Measurements from ENCODE around the gene AACS.
"Not testable (repeated sequence)": the region's sequence is repeated elsewhere in the genome, so short reads cannot be mapped to it uniquely, and the experiment has no call there.

AACS gene

DNA sequence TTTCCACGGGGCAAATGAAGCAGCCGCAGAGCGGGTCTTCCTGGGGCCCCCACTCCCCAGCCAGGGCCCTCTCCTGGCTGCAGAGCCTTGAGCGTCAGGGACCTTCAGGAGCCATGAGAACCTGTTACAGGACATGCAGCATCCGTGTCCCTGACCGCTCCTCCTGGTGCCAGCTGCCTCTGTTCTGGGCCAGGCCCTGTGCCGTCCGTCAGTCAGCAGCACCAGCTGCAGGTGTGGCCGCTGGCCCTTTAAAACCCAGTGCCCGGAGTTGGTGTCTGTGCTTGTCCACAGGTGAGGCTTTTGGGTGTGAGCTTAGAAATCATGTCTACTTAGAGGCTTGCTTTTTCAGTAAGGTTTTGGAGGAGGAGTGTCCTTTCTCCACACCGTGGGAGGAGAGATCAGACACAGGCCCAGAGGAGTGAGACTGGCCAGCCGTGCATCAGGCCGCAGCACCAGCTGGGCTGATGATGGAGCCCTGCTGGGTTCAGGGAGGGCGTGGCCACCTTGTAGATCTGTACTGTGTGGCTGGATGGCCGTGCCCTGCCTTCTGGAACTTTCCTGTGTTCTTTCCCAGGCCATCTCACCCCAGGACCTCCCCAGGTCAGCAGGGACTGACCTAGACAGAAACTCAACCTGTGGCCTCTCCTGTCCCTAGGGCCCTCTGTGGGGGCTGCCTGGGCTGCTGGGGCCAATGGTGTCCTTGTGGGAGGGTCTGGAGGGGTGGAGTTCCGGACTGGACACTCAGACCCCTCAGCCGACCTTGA lies 27.1 kb downstream of the AACS start:
- DNase-seq (no peak), ATAC-seq (no peak)
- H3K36me3 Mint-ChIP-seq (ENCODE audit: low read depth): peaks cover 1% of the 10 kb centered on the region
- H3K4me1 Mint-ChIP-seq: no peaks in the 10 kb centered on the region
- no peaks in the 10 kb centered on the region for H3K9me3 Mint-ChIP-seq
- no peaks in the 10 kb centered on the region for H3K27me3 Mint-ChIP-seq
- H3K27ac Mint-ChIP-seq: no peak overlapping the region
- H3K4me3 Mint-ChIP-seq: no peak overlapping the region

DNA sequence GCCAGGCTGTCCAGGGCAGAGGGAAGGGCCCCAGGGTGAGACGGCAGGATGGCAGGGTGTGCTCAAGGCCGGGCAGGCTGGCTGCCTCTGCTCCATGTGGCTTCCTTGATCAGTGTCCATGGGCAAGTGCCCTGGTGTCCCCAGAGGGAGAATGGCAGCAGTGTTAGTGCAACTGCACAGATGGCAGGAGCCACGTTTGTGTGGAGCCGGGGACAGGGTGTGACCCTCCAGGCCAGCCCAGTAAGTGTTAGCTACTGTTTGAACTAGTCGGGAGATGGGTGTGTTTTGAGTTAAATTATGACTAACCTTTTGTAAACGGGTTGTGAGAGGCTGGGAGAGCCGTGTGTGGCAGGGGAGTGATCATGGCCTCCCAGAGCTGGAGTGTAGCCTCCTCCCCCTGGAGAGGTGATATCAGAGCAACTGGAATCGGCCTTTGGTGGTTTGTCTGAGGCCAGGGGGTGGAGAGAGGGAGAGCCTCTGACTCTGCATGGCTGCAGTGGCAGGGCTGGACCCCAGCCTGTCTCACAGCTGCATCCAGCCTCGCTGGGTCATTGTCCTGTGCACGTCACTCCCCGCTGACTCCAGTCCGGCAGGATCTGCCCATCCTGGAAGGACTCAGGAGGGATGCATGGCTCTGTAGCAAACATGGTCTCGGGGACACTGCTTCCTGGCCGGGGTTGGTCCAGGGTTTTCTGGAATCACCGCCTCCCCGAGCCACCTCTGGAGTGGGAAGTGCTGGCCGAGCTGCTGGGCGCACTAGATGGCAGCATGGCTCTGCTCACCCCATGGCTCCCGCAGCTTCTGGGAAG lies 27.8 kb downstream of the AACS start:
- peaks cover 2% of the 10 kb centered on the region for H3K4me1 Mint-ChIP-seq
- no peak overlapping the region for H3K27ac Mint-ChIP-seq
- H3K36me3 Mint-ChIP-seq (ENCODE audit: low read depth): peaks cover 1% of the 10 kb centered on the region
- no peaks in the 10 kb centered on the region for H3K27me3 Mint-ChIP-seq
- no peak overlapping the region for H3K4me3 Mint-ChIP-seq
- DNase-seq: no peak
- no peak for ATAC-seq
- no peaks in the 10 kb centered on the region for H3K9me3 Mint-ChIP-seq

DNA sequence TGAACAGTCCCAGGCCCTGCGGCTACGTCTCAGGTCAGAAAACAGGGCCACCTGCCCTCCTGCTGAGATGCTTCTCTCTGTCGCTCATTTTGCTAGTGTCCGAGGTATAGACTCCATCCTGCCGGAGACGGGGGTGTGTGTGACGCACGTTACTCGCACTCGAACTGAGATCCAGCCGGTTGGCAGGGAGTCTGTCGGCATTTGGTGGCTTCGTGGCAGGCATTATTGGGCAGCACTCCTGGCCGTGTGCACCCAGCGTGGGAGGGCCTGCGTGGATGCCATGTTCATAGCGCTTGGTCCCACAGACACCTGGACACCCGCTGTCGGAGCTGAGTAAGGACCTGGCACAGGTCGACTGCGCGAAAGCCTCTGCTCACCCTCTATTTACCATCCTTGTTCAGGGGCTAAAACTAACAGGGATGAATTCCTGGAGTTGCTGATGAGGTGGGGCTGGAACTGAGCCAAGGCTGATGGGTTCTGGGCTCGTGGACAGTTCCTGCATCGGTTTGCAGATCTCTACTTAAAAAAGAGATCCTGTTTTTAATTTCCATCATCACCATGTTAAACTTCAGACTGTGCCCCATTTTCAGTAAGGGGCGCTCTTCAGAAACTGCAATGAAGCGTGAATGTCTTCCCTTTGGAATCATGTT lies 28.6 kb downstream of the AACS start:
- Mint-ChIP-seq H3K27me3 (no peaks in the 10 kb centered on the region), H3K27ac (no peak overlapping the region), H3K36me3 (ENCODE audit: low read depth) (peaks cover 1% of the 10 kb centered on the region), H3K9me3 (no peaks in the 10 kb centered on the region), H3K4me3 (no peak overlapping the region), H3K4me1 (peaks cover 2% of the 10 kb centered on the region)
- no peak for ATAC-seq
- DNase-seq: no peak

DNA sequence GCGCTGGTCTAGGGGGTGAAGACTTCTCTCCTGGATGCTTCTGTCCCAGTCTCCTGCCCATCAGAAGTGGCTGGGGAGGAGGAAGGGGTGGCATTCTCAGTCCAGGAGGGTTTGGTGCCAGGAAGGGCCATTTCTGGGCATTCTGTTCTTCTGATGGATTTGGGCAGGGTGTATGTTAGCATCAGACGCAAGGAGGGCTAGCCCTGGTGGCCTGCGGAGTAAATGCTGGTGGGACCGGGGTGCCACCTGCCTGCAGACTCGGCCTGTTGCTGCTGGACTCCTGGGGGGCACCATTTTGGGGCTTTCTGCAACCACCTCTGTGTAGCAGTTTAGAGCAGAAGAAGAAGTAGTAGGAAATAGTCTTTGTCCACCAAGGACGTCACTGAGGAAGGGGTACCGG lies 31.7 kb downstream of the AACS start:
- H3K36me3 Mint-ChIP-seq (ENCODE audit: low read depth): peaks cover 1% of the 10 kb centered on the region
- no peak overlapping the region for H3K27ac Mint-ChIP-seq
- no peaks in the 10 kb centered on the region for H3K9me3 Mint-ChIP-seq
- peaks cover 7% of the 10 kb centered on the region for H3K4me1 Mint-ChIP-seq
- DNase-seq (no peak), ATAC-seq (no peak)
- no peaks in the 10 kb centered on the region for H3K27me3 Mint-ChIP-seq
- no peak overlapping the region for H3K4me3 Mint-ChIP-seq

DNA sequence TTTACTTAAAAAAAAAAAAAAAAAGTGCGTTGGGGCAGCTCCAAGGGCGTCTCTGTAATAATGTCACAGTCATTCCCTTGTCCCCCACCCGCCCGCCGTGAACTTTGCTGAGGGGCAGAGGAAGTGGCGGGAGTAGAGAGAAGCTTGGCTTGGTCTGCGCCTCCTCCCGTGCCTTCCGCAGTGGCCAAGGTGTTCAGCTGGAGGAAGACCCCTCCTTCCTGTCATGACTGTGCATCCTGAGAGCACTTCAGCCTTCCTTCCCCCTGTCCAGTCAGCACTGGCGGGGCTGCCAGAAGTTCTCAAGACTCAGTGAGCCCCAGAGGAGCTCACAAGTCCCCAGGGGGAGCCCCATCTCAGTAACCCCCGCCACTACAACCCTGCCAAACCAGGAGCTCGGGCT lies 32.2 kb downstream of the AACS start:
- Mint-ChIP-seq H3K9me3 (no peaks in the 10 kb centered on the region), H3K36me3 (ENCODE audit: low read depth) (no peaks in the 10 kb centered on the region), H3K4me1 (peaks cover 7% of the 10 kb centered on the region), H3K4me3 (no peak overlapping the region), H3K27me3 (no peaks in the 10 kb centered on the region), H3K27ac (no peak overlapping the region)
- DNase-seq (no peak), ATAC-seq (no peak)

DNA sequence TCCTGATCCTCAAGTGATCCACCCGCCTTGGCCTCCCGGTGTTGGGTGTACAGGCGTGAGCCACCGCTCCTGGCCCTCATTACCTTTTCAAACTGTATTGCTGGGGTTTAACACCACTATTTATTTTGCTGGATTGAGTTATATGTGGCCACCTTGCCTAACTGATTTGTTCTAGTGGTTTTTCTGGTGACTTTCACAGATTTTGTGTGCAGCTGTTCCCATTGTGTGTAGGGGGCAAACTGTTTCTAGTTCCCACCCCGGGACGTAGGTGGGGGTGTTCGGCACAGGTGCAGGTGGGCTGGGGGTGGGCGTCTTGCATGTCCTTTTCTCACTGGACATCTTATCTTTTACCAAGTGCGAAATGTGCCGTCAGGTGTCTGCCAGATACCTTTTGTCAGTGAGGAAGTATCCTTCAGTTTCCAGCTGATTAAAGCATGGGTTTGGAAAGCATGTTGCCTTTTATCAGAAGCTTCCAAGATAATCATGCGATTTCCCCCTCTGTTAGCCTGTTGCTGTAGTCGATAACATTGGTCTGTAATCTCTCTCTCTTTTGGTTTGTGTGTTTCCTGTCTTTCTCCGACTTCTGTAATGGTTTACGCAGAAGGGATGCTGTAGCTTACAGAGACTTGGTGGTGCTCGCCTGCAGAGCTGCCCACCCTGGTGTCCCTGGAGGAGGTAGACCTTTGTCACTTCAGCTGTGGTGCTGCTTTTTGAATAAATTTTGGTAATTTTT lies 33.6 kb downstream of the AACS start:
- ATAC-seq: no peak
- no peak overlapping the region for H3K27ac Mint-ChIP-seq

DNA sequence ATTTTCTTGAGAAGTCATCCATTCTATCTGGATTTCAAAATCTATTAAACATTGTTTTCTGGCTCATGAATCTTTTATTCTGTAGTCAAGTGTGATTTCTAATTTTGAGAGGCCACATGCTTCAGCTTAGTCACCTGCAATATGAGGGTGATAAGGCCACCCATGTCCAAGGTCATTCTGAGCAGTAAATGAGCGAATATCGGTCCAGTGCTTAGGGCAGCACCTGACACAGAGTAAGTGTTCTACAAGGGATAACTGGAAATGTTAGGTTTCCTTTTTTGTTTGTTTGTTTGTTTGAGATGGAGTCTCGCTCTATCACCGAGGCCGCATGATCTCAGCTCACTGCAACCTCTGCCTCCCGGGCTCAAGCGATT lies 34.2 kb downstream of the AACS start:
- Mint-ChIP-seq H3K9me3 (no peaks in the 10 kb centered on the region), H3K36me3 (ENCODE audit: low read depth) (peaks cover 10% of the 10 kb centered on the region), H3K4me3 (no peak overlapping the region), H3K27ac (no peak overlapping the region), H3K4me1 (peaks cover 7% of the 10 kb centered on the region), H3K27me3 (no peaks in the 10 kb centered on the region)
- ATAC-seq (no peak), DNase-seq (no peak)

More for the DNA sequence above, 33.6 kb downstream of the AACS start:
- no peaks in the 10 kb centered on the region for H3K27me3 Mint-ChIP-seq
- H3K36me3 Mint-ChIP-seq (ENCODE audit: low read depth): peaks cover 5% of the 10 kb centered on the region
- no peak for DNase-seq
- no peak overlapping the region for H3K4me3 Mint-ChIP-seq
- peaks cover 7% of the 10 kb centered on the region for H3K4me1 Mint-ChIP-seq
- H3K9me3 Mint-ChIP-seq: no peaks in the 10 kb centered on the region

DNA sequence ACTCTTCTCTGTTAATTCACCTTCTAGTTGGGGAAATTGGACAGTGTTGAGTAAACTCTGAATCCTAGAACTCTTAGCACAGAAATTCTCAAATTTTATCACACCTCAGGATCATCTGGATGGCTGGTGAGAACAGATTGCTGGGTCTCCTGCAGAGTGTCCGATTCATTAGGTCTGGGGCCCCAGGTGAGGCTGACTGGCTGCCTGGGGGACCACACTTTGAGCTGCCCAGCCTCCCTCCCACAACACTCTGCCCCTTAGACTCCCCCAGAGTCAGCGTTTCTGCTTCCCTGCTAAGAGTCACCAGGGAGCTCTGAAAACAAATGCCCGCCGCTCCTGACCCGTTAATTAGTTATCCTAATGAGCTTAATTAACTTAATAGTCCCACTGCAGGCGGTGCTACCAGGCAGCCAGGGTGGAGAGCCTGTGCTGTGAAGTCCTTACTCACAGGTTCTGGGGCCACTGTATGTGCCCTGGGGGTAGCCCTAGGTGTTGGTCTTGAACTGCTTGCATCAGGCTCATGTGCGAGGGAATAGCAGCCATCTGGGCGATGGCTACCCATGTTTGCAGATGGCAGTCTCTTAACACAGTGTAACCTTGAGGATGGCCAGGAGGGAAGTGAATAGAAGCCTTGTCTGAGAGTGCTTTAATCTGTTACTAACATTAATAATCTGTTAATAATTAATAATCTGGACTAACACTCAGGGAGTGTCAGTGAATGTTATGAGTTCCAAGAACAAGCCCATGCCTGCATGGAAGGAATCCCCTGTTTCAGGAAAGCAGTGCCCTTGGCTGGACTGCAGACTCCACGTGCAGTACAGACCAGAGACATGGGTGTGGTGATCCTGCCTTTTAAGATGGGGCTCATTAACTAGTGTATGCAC lies 35.6 kb downstream of the AACS start:
- ATAC-seq (no peak), DNase-seq (no peak)
- Mint-ChIP-seq H3K27me3 (no peaks in the 10 kb centered on the region), H3K9me3 (no peaks in the 10 kb centered on the region), H3K36me3 (ENCODE audit: low read depth) (peaks cover 10% of the 10 kb centered on the region), H3K4me1 (peaks cover 7% of the 10 kb centered on the region), H3K4me3 (no peak overlapping the region), H3K27ac (no peak overlapping the region)

DNA sequence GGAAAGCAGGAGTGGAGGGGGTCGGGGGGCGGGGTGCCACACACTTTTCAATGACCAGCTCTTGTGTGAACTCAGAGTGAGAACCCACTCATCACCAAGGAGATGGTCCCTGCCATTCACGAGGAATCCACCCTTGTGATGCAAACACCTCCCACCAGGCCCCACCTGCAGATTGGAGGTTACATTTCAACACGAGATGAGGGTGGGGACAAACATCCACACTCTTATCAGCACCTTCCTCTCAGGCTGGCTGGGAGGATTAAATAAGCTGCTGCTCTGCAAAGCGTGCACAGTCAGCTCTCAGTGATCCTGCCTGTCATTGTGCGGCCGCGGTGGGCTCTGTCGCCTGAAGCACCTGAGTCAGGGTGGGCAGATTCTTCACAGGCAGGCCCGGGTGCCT lies 39.7 kb downstream of the AACS start:
- Mint-ChIP-seq H3K9me3 (no peaks in the 10 kb centered on the region), H3K4me3 (no peak overlapping the region), H3K36me3 (ENCODE audit: low read depth) (peaks cover 17% of the 10 kb centered on the region), H3K4me1 (no peaks in the 10 kb centered on the region), H3K27ac (no peak overlapping the region), H3K27me3 (no peaks in the 10 kb centered on the region)
- DNase-seq: no peak
- ATAC-seq: no peak

DNA sequence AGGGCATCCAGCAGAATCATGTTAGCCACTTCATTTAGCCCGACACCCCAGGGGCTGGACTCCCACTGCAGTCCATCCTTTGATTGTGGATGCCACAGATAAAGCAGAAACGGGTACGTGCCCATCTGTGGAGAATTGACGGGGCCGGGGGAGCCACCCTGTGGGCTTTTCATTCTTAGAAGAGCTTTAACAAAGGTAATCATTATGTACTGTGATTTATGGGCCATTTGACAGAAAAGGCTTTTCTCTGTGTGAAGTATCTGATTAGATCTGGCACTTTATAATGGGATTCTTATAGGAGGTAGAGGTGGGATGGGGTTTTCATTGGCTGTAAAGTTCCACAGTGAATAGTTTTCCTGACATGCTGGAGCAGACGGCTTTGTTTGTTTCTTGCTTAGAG lies 40.4 kb downstream of the AACS start:
- no peak for DNase-seq
- Mint-ChIP-seq H3K36me3 (ENCODE audit: low read depth) (peaks cover 17% of the 10 kb centered on the region), H3K4me3 (no peak overlapping the region), H3K27ac (no peak overlapping the region), H3K9me3 (no peaks in the 10 kb centered on the region), H3K4me1 (no peaks in the 10 kb centered on the region), H3K27me3 (no peaks in the 10 kb centered on the region)
- ATAC-seq: no peak

DNA sequence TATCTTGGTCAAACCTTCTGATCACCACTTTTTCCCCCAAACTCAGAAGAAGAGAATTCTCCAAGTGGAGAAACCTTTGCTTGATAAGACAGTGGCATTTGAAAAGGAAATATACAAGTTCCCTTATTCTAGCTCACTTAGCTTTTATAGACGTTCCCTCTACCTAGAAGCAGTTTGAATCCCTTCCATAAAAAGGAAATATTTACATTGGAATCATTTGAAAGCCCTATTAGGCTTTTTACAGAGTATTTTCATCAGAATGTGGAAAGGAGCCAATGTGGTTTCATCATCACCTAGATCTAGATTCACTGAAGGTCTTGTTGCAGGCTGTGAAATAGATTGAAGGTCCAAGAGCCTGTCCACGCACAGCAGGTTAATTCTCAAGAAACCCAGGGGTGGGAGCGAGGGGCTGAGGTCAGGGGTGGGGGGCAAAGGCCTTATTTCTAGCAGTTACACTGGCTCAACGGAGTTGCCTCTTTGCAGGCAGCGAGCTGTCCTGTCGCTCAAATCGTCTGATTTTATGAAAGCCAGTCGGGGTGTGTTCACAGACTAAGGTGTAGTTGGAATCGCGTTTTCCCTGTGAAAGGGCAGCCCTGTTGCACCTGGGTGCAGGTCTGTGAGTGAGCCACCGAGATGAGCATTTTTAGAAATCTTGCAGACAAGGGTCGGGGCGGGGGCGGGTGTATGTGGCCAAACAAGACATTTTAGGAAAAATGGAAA lies 45.6 kb downstream of the AACS start:
- H3K9me3 Mint-ChIP-seq: no peaks in the 10 kb centered on the region
- H3K27ac Mint-ChIP-seq: no peak overlapping the region
- DNase-seq (no peak), ATAC-seq (no peak)
- no peak overlapping the region for H3K4me3 Mint-ChIP-seq
- H3K36me3 Mint-ChIP-seq (ENCODE audit: low read depth): peaks cover 13% of the 10 kb centered on the region
- H3K4me1 Mint-ChIP-seq: peaks cover 5% of the 10 kb centered on the region
- no peaks in the 10 kb centered on the region for H3K27me3 Mint-ChIP-seq

DNA sequence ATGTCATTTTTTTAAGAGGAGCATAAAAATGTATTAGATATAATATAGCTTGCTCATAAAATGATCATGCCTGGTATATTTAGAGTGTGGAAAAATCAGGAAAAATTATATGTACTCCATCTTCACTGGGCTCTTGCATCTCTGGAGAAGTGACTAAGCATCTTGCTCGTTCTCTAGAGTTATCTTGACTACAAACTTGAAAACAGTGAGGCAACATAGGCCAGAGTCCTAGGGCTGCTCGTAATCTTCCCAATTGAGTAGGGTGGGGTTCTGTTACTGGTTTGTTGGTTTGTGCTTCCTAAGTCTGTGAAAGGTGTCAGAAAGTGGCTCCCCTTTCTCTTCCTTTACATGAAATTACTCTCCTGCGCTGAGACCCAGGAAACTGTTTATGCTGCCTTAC lies 46.2 kb downstream of the AACS start:
- Mint-ChIP-seq H3K9me3 (no peaks in the 10 kb centered on the region), H3K36me3 (ENCODE audit: low read depth) (peaks cover 13% of the 10 kb centered on the region), H3K27ac (no peak overlapping the region), H3K27me3 (no peaks in the 10 kb centered on the region), H3K4me3 (no peak overlapping the region), H3K4me1 (peaks cover 5% of the 10 kb centered on the region)
- DNase-seq: no peak
- no peak for ATAC-seq

DNA sequence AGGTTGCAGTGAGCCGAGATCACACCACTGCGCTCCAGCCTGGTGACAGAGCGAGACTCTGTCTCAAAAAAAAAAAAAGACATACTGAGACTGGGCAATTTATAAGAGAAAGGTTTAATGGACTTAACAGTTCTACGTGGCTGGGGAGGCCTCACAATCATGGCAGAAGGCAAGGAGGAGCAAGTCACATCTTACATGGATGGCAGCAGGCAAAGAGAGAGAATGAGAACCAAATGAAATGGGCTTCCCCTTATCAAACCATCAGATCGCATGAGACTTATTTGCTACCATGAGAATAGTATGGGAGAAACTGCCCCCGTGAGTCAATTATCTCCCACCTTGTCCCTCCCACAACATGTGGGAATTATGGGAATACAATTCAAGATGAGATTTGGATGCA lies 47.4 kb downstream of the AACS start:
- H3K4me1 Mint-ChIP-seq, DNase-seq, H3K9me3 Mint-ChIP-seq, H3K4me3 Mint-ChIP-seq, H3K27ac Mint-ChIP-seq, H3K27me3 Mint-ChIP-seq, ATAC-seq: not testable (repeated sequence)
- H3K36me3 Mint-ChIP-seq (ENCODE audit: low read depth): peaks cover 13% of the 10 kb centered on the region

All from activated naive CD8-positive, alpha-beta T cell treated with anti-CD3 and anti-CD28 coated beads, Interleukin-2, amount 50 U/mL, for 24 hours (primary cell).